NCI-H2107 treated with DMSO at 0.1 percent for 48 hours (cell line): ENCODE data around the gene RIN1.

Source experiments
- DNase-seq: peaks from one replicate; lab custom pipeline; 2025; ENCODE audit not compliant: unreplicated experiment; lab: John Stamatoyannopoulos, UW

The RIN1 gene

DNA sequence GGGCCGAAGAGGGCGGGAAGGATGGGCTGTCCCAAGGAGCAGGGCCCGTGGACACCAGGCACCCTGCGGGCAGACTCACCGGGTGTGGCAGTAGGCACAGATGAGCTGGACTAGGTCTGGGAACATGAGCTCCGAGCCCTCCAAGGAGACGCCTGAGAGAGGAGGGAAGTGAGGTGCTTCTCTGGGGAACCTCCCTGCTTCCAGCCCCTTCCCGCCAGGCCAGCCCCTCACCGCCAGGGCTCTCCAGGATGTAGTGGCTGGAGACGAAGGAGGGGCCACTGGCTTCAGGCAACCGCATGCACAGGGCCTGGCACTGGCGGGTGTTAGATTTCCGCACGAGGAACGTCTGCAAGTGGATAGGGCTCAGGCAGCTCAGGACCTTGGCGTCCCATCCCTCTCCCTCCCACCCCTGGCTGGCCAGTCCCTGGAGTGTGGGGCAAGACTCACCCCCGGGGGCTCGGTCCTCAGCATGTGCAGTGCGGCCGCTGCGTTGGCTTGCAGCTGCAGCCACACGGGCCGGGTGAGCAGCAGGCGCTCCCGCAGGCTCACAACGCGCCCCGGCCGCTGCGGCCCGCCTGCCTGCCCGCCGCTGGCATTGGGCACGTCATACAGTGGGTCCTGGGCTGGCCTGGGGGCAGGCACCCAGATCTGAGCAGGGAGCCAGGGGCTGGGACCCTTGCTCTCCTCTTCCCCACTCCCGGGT, 552 bp downstream of the RIN1 start:
- no peak for DNase-seq

- DNase-seq: no peak
Observed at GRCh38 chr11:66334605-66335442, 1.4 kb downstream of the RIN1 start.

GRCh38 chr11:66333896-66334604, 2.2 kb downstream of the RIN1 start:
- DNase-seq: no peak

DNA sequence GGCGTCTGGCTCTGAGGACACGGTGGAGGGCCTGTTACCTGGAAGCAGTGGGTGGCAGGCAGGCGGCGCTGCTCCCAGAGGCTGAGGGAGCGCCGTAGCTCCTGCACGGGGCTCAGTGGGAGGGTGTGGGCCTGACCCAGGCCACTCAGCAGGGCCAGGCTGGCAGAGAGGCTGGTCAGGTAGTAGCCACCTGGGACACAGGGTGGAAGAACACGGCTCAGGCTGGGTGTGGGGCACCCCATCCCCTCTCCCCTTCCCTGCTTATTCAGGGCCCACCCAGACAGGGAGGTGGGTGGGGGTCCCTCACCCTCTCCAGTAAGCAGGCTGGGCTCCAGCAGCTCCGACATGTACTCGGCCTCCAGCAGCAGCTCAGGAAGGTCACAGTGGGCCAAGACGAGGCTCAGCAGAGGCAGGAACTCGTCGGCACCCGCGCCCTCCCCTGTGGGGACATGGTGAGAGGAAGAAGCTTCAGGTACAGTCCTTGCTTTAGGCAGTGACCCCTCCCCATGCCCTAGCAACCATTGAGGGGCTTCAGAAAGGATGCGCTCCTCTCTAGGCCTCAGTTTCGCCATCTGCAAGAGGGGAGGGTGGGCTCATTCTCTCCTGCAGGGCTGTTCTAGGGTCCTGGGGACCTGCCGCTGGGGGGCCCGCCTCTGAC, 2.9 kb downstream of the RIN1 start:
- no peak for DNase-seq

GRCh38 chr11:66332371-66333219, 3.6 kb downstream of the RIN1 start:
- DNase-seq: no peak

DNA sequence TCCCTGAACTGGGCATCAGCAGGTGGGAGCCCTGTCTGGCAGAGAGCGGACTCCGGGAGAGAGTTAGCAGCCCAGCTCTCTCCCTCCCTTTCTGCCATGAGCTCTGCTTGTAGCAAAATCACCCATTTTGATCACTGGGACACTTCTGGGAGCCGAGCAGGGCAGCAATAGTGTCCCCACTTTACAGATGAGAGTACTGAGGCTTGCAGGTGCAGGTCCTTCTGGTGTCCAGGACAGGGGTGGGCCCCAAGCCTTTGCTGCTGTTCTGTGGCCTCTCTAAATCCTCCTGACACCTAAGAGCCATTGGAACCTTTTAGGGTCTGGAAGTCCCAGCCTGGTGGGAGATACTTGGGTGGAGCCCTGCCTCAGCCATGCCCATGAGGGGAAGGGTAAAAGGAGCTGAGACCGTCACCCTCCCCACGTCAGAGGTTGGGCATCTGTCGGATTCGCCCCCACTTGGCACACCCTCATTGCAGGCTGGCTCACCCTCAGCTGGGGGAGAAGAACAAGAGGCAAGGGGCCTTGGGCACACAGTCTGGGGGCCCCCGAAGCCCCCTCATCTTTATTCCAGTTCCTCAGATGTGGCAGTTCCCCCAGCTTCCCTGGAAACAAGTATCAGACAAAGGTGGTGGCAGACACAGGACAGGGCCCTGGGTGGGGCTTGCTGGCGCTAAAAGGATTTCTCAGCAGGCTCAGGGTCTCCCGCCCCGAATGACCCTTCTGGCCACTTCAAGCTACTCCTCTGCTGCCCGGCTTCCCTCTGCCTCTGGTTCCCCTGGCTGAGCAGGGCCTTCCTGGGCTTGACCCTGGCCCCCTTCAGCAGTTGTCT, 4.5 kb downstream of the RIN1 start:
- no peak for DNase-seq

- no peak for DNase-seq
Observed at GRCh38 chr11:66330931-66331330, 5.3 kb downstream of the RIN1 start.

DNA sequence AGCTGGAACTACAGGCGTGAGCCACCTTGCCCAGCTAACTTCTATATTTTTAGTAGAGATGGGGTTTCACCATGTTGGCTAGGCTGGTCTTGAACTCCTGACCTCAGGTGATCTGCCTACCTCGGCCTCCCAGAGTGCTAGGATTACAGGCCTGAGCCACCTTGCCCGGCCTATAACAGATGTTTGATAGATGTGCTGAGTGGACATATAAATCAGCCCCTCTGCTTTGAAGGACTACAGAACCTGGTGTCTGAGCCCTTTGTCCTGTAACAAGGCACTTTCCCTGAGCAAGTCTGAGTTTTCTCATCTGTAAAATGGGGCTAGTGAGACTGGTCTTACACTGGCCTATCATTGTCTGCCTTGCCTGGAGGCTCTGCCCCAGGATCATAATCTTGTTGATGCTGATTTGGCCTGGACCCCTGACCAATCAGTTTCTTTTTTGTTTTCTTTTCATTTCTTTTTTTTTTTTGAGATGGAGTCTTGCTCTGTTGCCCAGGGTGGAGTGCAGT, 7.0 kb downstream of the RIN1 start:
- DNase-seq: no peak

GRCh38 chr11:66328302-66329144, 7.7 kb downstream of the RIN1 start:
- DNase-seq: peak; percentile 70

DNA sequence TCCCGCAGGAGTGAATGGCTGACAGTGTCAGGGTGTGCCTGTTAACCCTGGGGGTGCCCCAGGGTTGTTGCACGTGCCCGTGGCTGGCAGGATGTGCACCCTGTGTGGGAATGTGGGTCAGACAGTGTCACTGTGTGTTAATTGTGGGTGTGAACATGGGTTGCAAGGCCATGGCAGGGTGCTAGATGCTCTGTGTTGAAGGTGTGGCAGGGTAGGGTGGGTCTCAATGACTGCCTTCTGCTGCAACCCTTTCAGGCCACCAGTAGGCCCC, 8.3 kb downstream of the RIN1 start:
- no peak for DNase-seq

GRCh38 chr11:66327171-66328030, 8.8 kb downstream of the RIN1 start:
- no peak for DNase-seq

DNA sequence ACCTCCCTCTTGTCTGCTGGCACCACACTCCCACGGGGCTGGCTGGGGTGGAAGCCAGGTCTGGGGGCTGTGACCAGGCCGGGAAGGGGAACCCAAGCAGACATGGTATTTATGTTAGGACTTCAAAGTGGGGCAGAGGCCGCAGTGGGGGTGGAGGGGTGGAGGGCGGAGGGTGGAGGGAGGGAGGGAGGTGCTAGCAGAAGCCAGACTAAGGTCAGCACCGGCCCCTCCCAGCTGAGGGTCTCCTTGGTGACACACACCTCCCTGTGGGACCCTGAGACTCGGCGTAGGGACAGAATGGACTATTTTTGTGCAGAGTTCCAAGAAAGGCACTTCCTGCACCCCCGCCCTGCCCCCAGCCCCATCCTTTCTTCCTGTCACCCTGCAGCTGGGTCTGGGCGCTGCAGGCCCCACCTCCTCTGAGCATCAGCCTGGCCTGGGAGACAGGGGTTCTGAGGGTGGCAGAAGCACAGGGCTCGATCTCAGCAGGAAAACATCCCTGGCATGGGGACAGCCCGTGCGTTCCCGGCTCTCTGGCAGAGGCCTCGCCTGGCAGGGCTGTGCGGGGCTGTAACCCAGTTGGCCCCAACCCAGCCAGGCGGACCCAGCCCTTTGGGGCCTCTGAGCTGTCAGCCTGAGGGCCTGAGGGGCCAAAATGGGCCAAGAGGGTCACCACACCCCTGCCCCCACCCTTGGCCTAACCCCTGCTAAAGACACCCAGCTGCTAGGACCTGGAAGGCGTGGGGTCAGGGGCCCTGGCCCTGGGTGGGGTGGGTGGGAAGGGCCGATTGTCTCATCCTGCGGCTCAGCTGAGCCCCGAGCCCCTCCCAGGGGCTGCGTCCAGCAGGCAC, 9.7 kb downstream of the RIN1 start:
- no peak for DNase-seq

DNA sequence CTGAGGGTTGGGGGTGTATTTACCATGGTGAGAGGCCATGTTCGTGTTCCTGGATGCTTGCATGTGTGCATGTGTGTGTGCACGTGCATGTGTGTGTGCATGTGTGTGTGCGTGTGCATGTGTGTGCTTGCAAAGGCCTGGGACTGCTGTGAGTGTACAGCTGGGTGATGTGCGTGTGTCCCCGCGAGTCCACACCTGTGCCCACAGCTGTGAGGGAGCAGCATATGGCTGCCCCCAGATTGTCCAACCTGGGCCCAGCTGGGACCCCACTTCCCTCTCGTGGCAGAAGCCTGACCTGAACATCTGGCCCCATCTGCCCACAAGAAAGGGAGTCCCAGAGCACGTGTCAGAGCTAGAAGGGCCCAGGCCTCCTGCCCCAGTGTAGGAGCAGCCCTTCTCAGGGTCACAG, 11.0 kb downstream of the RIN1 start:
- DNase-seq: no peak

DNA sequence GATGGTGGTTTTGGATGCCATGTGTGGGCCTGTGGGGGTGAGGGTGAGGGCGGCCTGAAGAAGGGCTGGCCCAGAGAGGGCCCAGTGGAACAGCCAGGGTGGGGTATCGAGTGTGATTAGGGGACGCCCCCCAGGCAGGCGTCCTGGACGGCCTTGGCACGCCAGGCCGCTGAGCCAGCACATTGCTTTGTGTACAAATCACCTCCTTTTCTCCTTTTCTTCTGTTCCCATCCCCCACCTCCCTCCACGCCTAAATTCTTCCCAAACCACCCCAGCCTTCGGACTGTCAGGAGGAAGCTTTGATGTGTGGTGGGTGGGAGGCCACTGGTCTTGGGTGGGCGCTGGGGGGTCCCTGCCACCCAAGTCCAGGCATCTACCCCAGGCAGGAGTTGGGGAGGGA, 11.6 kb downstream of the RIN1 start:
- DNase-seq: no peak

GRCh38 chr11:66323684-66324083, 12.6 kb downstream of the RIN1 start:
- no peak for DNase-seq

DNA sequence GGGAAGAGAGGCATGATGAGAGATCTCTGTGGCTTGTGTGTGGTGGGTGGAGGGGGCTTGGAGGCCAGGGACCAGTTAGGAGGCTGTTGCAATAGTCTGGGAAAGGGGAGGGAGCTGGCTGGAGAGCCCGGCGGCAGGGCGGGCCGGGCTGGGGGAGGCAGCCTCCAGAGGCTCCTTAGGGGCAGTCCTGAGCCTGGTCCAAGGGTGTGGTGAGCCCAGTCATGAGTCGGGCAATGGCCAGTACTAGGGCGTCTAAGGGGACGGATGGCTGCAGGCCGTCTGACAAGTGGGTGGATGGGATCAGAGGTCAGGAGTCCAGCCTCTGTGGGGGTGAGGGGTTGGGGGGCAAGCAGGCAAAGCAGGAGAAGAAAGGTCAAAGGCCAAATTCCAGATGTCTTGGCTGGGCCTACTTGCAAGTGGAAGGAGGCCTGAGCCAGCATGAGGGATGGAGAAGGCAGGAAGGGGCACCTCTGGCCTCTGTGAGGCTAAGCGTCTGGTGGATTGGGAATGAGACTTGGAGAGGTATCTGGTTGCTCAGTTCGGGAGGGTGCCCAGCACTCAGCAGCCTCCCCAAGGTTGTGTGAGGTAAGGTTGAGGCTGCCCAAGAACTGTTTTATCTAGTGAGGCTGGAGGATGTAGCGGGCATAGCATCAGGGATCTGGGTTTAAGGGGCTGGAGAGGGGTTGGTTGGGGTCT, 13.4 kb downstream of the RIN1 start:
- no peak for DNase-seq
